A549 (cell line): ENCODE measurements around the gene MAN2A2. TPM values are rescaled to one million over a fixed set of nuclear protein-coding genes. Genes with fewer than 3 reads are reported as not detected.

Source experiments
- ATAC-seq, 2 experiments: fragments of 200-7000 bp in 1 of 2; fragments of >200 bp in 1 of 2; cut with Nextera tagmentation in 1 of 2; cut with Tn5 transposase in 1 of 2; 3 replicates each; pipeline versions ENCODE4 v1.8.0 to v1.9.1; 2018 to 2020; ENCODE audit warnings: mild to moderate bottlenecking in 1 of 2, moderate library complexity in 1 of 2
- CTCF ChIA-PET: fragments of 300-600 bp; sonication (Branson Sonifier 250); formaldehyde crosslinking; extraction: SDS; loops from one replicate; lab custom pipeline; 2021; ENCODE audit warnings: antibody characterized with exemption, inconsistent platforms; lab: Yijun Ruan, JAX
- POLR2A ChIA-PET: fragments of 350-600 bp; formaldehyde crosslinking; extraction: SDS; loops from one replicate; lab custom pipeline; 2021; ENCODE audit warnings: antibody characterized with exemption, inconsistent platforms; lab: Yijun Ruan, JAX
- DNase-seq, 2 experiments: peaks; one replicate each; pipeline versions ENCODE4 v3.0.0 to v3.0.0-alpha.2; 2011 to 2016; ENCODE audit warnings: low read depth in 1 of 2, low spot score in 1 of 2
- FAIRE-seq: peaks from 2 replicates; lab custom pipeline; 2011; peaks lifted over from hg19 to GRCh38; lab: Jason Lieb, UNC
- H3K27ac ChIP-seq, 2 experiments: fragments of >200 bp; sonication (Bioruptor Twin); formaldehyde crosslinking; 3 replicates each; pipeline ENCODE4 v1.5.1; 2016 to 2017
- H3K4me1 ChIP-seq: fragments of >200 bp; sonication (Bioruptor Twin); formaldehyde crosslinking; 3 replicates; pipeline ENCODE4 v1.6.1; 2016
- H3K4me2 ChIP-seq: fragments of >200 bp; sonication (Bioruptor Twin); formaldehyde crosslinking; 3 replicates; pipeline ENCODE4 v1.6.1; 2016
- H3K4me3 ChIP-seq: fragments of >200 bp; sonication (Bioruptor Twin); formaldehyde crosslinking; 3 replicates; pipeline ENCODE4 v1.5.1; 2016
- H3K9me3 ChIP-seq: fragments of >200 bp; sonication (Bioruptor Twin); formaldehyde crosslinking; 3 replicates; pipeline ENCODE4 v1.6.1; 2016
- ATOH8 ChIP-seq: fragments of 250-450 bp; sonication (Bioruptor Pico); IDR thresholded peaks from 2 replicates; pipeline ENCODE4 v1.5.0; 2020; ENCODE audit warnings: low read depth, mild to moderate bottlenecking, moderate library complexity
- BHLHE40 ChIP-seq: IDR thresholded peaks from 2 replicates; pipeline ENCODE4 v1.6.1; 2012; ENCODE audit warnings: low read depth, low read length, inconsistent platforms
- CHD4 ChIP-seq: fragments of 200-600 bp; sonication (generic); IDR thresholded peaks from 2 replicates; pipeline ENCODE4 v1.6.1; 2016; ENCODE audit warnings: antibody characterized with exemption, mild to moderate bottlenecking, borderline replicate concordance
- E2F6 ChIP-seq: IDR thresholded peaks from 2 replicates; pipeline ENCODE4 v1.6.1; 2012; ENCODE audit warnings: low read depth, borderline replicate concordance
- FOSL2 ChIP-seq, 2 experiments: fragments of 450-650 bp in 1 of 2; fragments of >200 bp in 1 of 2; sonication (Bioruptor Twin) in 1 of 2; formaldehyde crosslinking; IDR thresholded peaks; 2 replicates each; pipeline versions ENCODE4 v1.5.0 to v1.6.1; 2016 to 2020; ENCODE audit warnings: mild to moderate bottlenecking in 1 of 2, moderate library complexity in 1 of 2
- GATA3 ChIP-seq: IDR thresholded peaks from 2 replicates; pipeline ENCODE4 v1.6.1; 2012; ENCODE audit warnings: borderline replicate concordance
- HES2 ChIP-seq: fragments of >200 bp; sonication (Bioruptor Twin); formaldehyde crosslinking; IDR thresholded peaks from 2 replicates; pipeline ENCODE4 v1.6.1; 2016
- HMGXB4 ChIP-seq: fragments of 250-450 bp; sonication (Bioruptor Pico); IDR thresholded peaks from 2 replicates; pipeline ENCODE4 v1.5.0; 2021; ENCODE audit warnings: mild to moderate bottlenecking, moderate library complexity, borderline replicate concordance
- HOXA7 ChIP-seq: fragments of 250-450 bp; sonication (Bioruptor Pico); IDR thresholded peaks from 2 replicates; pipeline ENCODE4 v1.5.0; 2020; ENCODE audit warnings: mild to moderate bottlenecking, moderate library complexity
- MAZ ChIP-seq: fragments of 150-350 bp; IDR thresholded peaks from 2 replicates; pipeline ENCODE4 v1.6.1; 2014; ENCODE audit warnings: antibody characterized with exemption, low read depth, low read length, borderline replicate concordance
- NFE2L2 ChIP-seq: fragments of 150-350 bp; conservative IDR thresholded peaks from 2 replicates; pipeline ENCODE4 v1.6.1; 2014; ENCODE audit warnings: low read length
- NR3C1 ChIP-seq: fragments of >200 bp; sonication (Bioruptor Twin); formaldehyde crosslinking; IDR thresholded peaks from 3 replicates; pipeline ENCODE4 v1.6.1; 2017
- PHF8 ChIP-seq: fragments of 200-600 bp; sonication (generic); IDR thresholded peaks from 2 replicates; pipeline ENCODE4 v1.6.1; 2016; ENCODE audit warnings: low read depth, mild to moderate bottlenecking, antibody characterized with exemption, moderate library complexity, borderline replicate concordance
- POLR2AphosphoS2 ChIP-seq: conservative IDR thresholded peaks from 2 replicates; pipeline ENCODE4 v1.6.1; 2012; ENCODE audit warnings: low read length, improper control_type of control experiment, inconsistent platforms
- RCOR1 ChIP-seq: fragments of 150-350 bp; IDR thresholded peaks from 2 replicates; pipeline ENCODE4 v1.6.1; 2014; ENCODE audit warnings: antibody characterized with exemption, low read length, low read depth
- TFCP2L1 ChIP-seq: fragments of 250-450 bp; sonication (Bioruptor Pico); IDR thresholded peaks from 2 replicates; pipeline ENCODE4 v1.5.0; 2021; ENCODE audit warnings: mild to moderate bottlenecking
- TP53 ChIP-seq: fragments of 250-450 bp; sonication (Bioruptor Pico); IDR thresholded peaks from 2 replicates; pipeline ENCODE4 v1.5.0; 2021; ENCODE audit warnings: mild to moderate bottlenecking, moderate library complexity
- WGBS: methylation state at CpG from one replicate; pipeline ENCODE4 v1.1.6; 2017; ENCODE audit errors: missing lambda C conversion rate; 5-methylcytosine and 5-hydroxymethylcytosine counted together
- polyA plus RNA-seq, 4 experiments: library from polyadenylated mRNA; depleted of rRNA in 3 of 4; stranded (reverse); fragments of >200 nt; fragmentation: RNase III in 1 of 4; extraction: RNeasy Plus Mini Kit Qiagen cat#74134 plus additional on column Dnase treatment in 1 of 4; gene quantifications; 2 replicates in 3 of 4; 3 replicates in 1 of 4; pipeline ENCODE4 v1.2.3, GENCODE V29; 2011 to 2017

The MAN2A2 gene
- polyA plus RNA-seq, 2 of the 4 experiments (the other 2 are of a cell fraction), result 22.0 to 32.6 TPM

GRCh38 chr15:90916461-90916860 is 13.4 kb downstream of the MAN2A2 start:
- CTCF ChIA-PET, result interaction anchor here (1.4 to 9.2 kb wide), 4 partner anchors 9 to 16 kb away, joined by 3 to 83 read pairs (median 40); partner anchors contain the start of genes HDDC3, MAN2A2 and UNC45A
- no peak for DNase-seq
- H3K4me3 ChIP-seq, result no peak overlapping the region
- FAIRE-seq, result no peak
- POLR2A ChIA-PET, result no interaction called here
- WGBS, result 92% methylated on average over 11 of the region's 11 CpGs
- H3K27ac ChIP-seq, result no peak overlapping the region
- TF ChIP-seq HMGXB4 (CRISPR knock-in tag), result no peak
- no peak for TF ChIP-seq MAZ
- H3K4me1 ChIP-seq, result no peaks in the 10 kb centered on the region
- no peak overlapping the region for H3K4me2 ChIP-seq
- no peaks in the 10 kb centered on the region for H3K9me3 ChIP-seq
- ATAC-seq, result no peak

- Histone ChIP-seq H3K9me3 (no peaks in the 10 kb centered on the region), H3K4me2 (no peak overlapping the region), H3K27ac (no peak overlapping the region), H3K4me1 (no peaks in the 10 kb centered on the region), H3K4me3 (no peak overlapping the region)
- ChIA-PET CTCF (interaction anchor here (1.5 to 9.2 kb wide), 4 partner anchors 14 to 39 kb away, joined by 4 to 83 read pairs (median 31); partner anchors contain the start of genes HDDC3, MAN2A2 and UNC45A), POLR2A (no interaction called here)
- no peak for TF ChIP-seq TFCP2L1
- TF ChIP-seq NFE2L2, result no peak
- no peak for TF ChIP-seq TP53
- TF ChIP-seq HOXA7 (CRISPR knock-in tag), result no peak
- TF ChIP-seq RCOR1, result no peak
- no peak for TF ChIP-seq POLR2AphosphoS2
- TF ChIP-seq GATA3, result no peak
- TF ChIP-seq HES2, result no peak
- no peak for TF ChIP-seq FOSL2 (IDR thresholded peaks at IDR 0.05)
- no peak for TF ChIP-seq FOSL2 (CRISPR knock-in tag; IDR thresholded peaks at IDR 0.05)
- no peak for TF ChIP-seq ATOH8 (CRISPR knock-in tag)
- no peak for TF ChIP-seq BHLHE40
- no peak for ATAC-seq
- no peak for FAIRE-seq
- DNase-seq, result no peak
- 95% methylated on average over 12 of the region's 12 CpGs for WGBS
These were observed 14.5 kb downstream of the MAN2A2 start for GRCh38 chr15:90917569-90917968.

- ChIA-PET CTCF (interaction anchor here (1.5 to 9.2 kb wide), 4 partner anchors 14 to 38 kb away, joined by 4 to 83 read pairs (median 31); partner anchors contain the start of genes HDDC3, MAN2A2 and UNC45A), POLR2A (no interaction called here)
- FAIRE-seq, result no peak
These were observed 15.1 kb downstream of the MAN2A2 start for GRCh38 chr15:90918034-90918788.

More at GRCh38 chr15:90918034-90918788, 15.1 kb downstream of the MAN2A2 start:
- DNase-seq, result no peak
- Histone ChIP-seq H3K4me2 (no peak overlapping the region), H3K9me3 (no peaks in the 10 kb centered on the region), H3K27ac (no peak overlapping the region), H3K4me3 (no peak overlapping the region), H3K4me1 (no peaks in the 10 kb centered on the region)
- ATAC-seq, result no peak
- WGBS, result 94% methylated on average over 23 of the region's 23 CpGs
- TF ChIP-seq CHD4, result no peak
- no peak for TF ChIP-seq PHF8
- TF ChIP-seq E2F6, result no peak
- no peak for TF ChIP-seq MAZ
- no peak for TF ChIP-seq NR3C1
